Stimulated activated CD8-positive, alpha-beta memory T cell treated with anti-CD3 and anti-CD28 coated beads, Interleukin-2, amount 100 ng/mL, for 48 hours (primary cell): ENCODE results near the gene MS4A12.
"Not testable (repeated sequence)": the region's sequence is repeated elsewhere in the genome, so short reads cannot be mapped to it uniquely, and the experiment has no call there.

Experiments
- DNase-seq, 2 donors: peaks; one replicate each; pipeline ENCODE4 v3.0.0-alpha.2; 2020; ENCODE audit warnings: low read depth in 2 of 2

Gene MS4A12, protein sequence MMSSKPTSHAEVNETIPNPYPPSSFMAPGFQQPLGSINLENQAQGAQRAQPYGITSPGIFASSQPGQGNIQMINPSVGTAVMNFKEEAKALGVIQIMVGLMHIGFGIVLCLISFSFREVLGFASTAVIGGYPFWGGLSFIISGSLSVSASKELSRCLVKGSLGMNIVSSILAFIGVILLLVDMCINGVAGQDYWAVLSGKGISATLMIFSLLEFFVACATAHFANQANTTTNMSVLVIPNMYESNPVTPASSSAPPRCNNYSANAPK

DNA sequence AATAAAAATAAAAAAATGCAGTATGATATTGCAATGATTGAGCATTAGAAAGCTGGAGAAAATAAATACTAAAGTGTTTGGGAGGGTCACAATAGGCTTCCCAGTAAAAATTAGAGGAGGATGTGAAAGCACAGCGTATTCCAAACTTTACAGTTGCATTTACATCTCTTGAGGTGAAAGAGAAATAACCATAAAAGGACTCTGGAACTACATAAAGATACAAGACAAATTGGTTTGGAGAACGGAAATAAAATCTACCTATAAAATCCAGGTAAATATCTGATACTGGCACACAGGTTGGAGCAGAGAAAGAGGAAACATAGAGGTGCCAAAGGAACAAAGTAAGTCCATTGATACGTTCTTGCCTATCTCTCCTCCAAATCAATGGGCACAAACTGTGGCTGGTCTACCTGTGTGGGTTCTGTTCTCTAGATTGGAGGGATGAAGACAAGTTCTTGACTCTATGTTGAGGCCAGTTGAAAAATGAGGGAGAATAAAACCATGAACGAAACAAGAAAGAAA, at the start of gene MS4A12:
MS4A12 (plus strand) TSS at position 291 of the 522 bp plus-strand sequence. CDS start 4,541 bp downstream, outside the sequence.
- DNase-seq = no peak

DNA sequence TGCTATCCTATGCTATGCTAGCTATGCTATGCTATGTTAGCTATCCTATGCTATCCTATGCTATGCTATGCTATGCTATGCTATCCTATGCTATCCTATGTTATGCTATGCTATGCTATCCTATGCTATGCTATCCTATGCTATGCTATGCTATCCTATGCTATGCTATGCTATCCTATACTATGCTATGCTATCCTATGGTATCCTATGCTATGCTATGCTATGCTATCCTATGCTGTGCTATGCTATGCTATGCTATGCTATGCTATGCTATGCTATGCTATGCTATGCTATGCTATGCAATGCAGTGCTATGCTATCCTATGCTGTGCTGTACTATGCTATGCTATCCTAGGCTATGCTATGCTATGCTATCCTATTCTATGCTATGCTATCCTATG, 45.5 kb upstream of the MS4A12 start:
- no peak for DNase-seq

DNA sequence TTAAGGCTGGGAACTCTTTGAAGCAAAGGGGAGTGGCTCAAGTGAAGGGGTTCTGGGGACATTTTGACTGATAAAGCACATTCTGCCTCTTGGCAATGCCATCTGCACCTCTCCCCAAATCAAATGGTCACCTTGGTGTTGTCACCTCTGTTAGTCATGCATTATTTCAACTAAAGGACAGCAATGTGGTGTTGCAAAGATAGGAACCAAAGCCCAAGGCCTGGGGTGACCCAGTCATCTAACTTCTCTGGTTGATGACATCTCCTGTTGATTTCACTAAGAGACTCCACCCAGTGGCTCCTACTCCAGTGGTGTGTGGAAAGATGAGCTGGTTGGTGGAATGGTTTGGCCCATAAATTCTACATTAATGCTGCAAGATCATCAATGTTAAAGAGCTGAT, 44.7 kb upstream of the MS4A12 start:
- DNase-seq = no peak

DNA sequence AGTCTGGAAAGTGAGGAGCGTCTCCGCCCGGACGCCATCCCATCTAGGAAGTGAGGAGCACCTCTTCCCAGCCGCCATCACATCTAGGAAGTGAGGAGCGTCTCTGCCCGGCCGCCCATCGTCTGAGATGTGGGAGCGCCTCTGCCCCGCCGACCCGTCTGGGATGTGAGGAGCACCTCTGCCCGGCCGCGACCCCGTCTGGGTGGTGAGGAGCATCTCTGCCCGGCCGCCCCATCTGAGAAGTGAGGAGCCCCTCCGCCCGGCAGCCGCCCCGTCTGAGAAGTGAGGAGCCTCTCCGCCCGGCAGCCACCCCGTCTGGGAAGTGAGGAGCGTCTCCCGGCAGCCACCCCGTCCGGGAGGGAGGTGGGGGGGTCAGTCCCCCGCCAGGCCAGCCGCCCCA, 41.4 kb upstream of the MS4A12 start:
- DNase-seq = not testable (repeated sequence)

DNA sequence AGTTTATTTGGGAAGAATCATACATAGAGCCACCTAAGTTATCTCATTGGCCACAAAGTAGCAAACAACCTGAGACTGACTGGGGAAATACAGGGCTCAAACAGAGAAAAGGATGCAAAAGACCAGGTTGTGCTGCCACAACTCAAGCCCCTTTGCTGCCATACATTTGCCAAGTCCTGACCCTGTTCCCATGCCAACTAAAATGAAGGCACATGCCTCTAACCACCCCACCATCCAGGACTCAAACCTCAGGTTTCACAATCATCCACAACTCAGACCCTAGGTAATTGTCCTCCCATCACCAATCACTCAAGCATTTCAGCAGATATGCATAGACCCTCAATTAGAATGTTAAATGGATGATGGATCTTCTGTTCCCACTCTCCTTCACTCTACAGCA, 38.4 kb upstream of the MS4A12 start:
- no peak for DNase-seq

DNA sequence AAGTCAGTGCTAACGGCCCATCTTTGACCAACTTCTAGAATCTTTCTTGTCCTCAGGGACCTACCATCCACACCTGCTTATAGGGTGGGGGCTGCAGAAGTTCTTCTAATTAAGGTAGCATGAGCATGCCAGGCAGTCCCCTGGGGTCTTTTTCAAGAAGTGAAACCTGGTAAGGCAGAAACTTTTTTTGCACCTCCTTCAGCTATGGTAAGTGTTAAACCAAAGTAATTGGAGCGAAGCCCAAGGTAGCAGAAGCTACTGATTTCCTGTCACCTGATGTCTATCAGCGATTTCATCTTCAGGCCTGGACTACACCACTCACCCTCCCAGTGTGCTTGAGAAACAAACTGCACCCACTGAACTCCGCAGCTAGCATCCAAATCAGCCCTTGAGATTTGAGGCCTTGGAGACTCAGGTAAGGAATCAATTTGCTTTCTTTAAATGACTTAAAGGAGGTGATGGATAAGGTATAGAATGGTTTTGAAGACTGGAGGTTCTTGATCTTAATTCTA, 37.0 kb upstream of the MS4A12 start, which contains the start of gene MS4A1:
MS4A1 (plus strand) TSS at position 317 of the 512 bp plus-strand sequence. CDS start 6,528 bp downstream, outside the sequence.
- DNase-seq = no peak

DNA sequence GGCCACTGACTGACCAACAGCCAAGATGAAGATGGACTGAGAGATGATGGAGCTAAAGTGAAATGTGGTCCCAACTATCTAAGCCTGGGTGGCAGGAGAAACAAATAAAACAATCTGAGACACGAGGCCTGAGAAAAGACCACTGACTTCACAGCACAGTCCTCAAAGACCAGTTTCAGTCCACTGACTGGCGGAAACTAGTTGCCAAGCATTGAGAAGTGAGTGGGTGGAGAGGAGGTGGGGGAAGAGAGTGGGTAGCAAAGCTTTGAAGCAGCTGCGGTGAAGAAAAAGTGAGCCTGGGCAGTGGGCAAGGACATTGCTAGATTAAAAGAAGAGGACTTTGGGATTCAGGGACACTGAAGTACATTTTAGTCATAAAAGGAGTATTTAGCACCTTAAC, 35.0 kb upstream of the MS4A12 start:
- DNase-seq = no peak

DNA sequence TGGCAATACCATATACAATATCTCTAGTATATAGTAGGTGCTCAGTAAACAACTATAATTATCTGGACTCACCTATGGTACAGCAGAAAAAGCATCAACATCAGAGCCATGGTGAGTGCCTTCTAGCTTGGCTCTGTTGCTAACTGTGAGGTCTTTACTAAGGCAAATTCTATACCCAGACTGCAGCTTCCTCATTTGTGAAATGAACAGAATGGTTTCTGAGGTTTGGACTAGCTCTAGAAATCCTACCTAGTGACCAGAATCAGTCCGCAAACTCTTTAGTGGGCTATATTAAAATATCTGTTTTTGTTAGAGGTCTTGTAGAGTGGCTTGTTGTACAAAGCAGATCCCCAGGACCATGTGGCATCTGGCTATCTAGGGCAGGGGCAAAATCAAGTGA, 33.2 kb upstream of the MS4A12 start:
- DNase-seq = no peak

DNA sequence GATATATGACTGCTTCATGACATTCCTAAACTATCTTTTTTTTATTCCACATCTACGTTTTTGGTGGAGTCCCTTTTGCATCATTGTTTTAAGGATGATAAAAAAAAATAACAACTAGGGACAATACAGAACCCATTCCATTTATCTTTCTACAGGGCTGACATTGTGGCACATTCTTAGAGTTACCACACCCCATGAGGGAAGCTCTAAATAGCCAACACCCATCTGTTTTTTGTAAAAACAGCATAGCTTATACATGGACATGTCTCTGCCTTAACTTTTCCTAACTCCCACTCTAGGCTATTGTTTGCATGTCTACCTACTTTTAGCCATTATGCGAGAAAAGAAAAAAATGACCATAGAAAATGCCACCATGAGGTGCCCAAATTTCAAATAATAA, 23.7 kb upstream of the MS4A12 start:
- no peak for DNase-seq

DNA sequence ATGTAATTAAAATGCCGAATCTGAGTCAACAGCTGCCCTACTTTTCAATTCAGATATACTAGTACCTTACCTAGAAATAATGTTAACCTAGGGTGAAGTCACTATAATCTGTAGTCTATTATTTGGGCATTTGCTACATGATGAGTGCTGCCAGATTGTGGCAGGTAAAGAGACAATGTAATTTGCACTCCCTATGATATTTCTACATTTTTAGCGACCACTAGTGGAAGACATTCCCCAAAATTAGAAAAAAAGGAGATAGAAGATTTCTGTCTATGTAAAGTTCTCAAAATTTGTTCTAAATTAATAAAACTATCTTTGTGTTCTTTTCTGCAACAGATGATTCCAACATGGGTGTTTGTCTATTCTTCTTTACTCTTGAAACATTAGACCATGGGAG, 22.9 kb upstream of the MS4A12 start:
- DNase-seq = no peak

DNA sequence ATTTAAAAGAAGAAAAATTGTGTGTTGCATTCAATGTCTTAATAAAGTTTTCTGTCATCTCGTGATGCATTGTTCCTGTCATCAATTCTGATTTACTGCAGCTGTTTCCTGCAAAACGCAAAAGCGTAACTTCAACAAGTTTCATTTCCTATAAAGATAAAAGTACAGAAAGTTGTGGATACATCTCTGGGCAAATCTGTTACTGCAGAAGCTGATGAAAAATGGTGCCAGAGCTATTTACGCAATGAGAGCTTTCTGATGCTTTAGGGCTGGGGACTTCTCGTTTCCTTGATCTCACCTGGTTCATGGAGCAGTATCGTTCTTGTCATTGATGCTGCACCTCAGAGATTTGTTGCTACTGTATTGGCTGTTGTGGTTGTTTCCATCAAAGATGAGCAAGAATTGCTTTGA, 15.5 kb upstream of the MS4A12 start:
- DNase-seq = no peak

DNA sequence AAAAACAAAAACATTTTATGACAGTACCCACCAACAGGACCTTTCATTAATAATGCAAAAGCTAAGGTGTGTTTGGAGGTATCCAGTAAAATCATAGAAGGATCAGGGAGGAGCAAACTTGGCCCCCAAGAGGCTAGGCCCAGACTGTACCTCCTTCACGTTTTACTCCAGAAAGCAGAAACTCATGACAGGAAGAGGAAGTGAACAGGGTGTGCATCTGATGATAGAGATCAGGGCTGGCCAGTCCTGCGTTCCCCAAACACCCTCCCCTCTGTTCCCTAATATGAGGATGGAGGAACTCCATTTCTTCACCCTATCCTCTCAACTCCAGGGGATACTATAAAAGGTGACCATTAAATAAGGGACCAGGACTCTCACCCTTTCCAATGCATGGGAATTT, 10.2 kb upstream of the MS4A12 start:
- DNase-seq = no peak

DNA sequence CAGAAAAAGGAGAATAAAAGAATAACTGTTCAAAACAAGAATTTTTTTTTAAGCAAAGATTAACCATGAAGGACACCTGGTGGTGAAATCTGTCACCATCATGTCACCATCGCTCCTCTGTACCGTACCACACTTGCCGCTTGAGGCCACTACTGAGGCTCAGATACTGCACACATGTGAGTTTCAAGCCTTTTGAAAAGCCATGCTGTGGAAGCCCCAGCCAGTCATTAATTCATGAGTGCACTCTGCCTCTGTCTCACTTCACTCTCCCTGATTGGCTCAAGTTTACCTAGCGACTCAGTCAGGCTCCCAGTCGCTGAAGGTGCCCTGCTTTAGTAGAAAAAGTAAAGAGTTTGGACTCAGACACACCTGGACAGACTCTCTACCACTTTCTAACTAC, 6.6 kb upstream of the MS4A12 start:
- no peak for DNase-seq

DNA sequence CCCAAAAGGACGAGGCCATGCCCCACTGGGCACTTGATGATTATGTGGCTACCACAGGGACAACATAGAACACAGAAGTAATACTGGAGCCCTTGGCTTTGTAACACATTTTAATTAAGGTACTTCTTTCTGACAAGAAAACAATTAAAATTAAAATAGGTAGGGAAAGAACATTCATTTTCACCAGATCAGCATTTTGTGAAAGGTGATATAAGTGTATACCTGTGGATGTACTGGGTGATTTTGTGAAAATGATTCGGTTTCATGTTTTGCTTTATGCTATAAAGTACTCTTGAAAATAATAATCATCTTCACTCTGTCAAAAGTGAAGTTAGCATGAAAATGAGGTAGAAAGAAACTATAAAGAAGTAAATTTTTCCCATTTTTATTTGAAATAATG, 876 bp downstream of the MS4A12 start:
- DNase-seq = no peak

DNA sequence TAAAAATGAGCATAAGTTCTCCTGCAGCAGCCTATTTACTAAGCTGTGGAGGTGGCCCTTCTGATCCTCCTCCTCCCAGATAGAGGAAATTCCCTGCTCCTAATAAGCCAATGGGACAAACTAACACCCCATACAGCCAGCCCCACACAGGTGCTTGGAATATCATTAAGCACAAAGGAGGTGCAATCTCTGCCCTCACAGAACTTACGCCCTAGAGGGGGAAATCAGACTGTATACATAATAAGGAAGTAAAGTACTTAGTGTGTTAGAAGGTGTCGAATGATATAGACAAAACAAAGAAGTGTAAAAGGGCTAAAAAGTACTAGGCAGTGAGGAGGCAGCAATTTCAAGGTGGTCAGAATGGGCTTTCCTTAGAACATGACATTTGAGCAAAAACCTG, 5.8 kb downstream of the MS4A12 start:
- no peak for DNase-seq

DNA sequence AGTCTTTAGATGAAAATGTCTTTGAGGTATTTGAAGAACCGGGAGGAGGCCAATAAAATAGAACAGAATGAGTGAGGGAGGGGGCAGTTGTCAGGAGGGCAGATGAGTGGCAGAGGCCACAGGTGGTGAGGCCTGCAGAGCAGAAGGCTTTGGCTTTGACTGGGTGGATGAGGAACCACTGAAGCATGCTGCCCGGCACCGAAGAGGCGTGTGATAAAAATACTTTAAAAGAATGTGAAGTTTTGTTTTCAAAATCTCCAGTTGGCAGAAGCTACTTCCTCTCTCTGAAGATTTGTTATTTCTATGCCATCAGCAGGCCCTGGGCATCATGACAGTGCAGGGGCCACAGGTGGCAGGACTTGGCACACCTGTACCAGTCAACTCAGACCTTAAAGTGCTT, 6.3 kb downstream of the MS4A12 start:
- no peak for DNase-seq

DNA sequence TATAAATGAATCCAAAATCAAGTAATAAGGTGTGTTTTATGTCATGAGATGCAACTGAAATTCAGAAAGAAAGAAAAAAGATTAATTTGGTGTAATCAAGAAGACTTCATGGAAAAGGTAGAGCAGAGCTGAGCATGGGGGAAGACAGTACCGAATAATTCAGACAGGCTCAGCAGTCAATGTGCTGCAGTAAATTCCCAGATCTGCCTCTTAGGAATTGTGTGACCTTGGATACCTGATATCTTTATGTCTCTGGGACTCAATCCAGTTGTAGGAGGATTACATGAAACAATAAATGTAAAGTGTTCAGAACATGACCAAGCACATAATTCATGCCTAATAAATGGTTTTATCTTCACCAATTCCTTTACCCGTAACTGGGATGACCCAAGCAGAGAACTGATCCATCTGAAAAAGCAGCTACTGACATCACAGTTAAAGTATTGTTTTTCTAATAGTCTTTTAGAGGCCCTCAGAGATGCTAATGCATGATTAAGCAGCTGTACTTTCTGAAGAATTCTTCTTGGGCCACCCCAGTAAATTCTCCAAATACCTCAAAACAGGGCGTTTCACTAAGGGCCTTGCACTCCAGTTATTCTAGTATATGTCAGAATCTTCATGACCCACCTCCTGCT, 7.8 kb downstream of the MS4A12 start:
- DNase-seq = no peak

DNA sequence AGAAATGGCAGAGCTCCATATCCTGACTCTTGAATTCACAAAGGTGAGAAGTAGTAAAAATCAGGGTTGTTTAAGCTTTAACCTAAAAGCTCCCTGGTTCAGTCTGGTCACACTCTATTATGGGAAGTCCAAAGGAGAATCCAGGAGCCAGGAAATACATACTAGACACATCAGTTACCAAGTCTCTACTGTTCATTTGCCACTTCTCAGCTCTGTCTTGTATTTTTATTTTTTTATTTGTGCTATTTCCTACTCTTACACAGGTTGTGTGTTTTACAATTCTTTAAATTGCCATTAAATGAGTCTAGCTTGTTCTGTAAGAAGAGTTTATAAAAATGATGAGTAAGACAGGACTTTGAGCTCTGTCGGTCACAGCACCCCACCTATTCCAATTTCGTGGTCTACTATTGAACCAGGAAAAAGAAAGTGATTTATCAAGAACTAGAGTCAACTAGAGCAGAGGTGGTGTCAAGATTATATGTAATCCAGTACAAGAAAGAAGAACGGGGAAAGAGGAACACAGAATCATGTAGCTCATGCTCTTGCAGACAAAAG, 9.7 kb downstream of the MS4A12 start:
- DNase-seq = no peak

DNA sequence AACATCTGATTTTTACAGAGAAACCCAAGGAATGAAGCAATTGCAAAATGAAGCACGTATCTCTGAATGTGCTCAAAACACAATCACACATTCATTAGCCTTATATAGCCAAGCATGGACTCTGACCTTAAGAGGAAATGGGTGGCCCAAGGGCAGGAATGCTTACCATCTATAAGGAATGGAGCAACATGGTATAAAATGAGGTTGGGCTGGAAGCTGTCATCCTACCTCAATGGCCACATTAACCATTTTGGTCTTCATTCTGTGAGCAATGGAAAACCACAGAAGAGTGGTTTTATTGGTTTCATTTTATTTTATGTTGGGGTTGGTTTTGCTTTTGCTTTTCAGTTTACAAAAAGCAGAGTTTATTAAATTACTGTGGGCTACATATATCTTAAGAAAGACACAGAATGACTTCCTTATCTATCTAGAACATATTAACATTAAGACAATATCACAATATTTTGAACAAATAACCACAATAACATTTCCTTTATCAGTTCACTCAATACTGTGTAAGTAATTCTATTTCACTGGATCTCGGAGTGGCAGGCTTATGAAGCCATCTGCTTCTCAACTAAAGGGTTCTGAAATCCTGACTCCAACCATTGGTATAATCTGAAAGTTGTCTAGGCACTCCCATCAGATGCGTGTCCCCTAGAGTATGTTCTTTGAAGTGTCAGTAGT, 11.8 kb downstream of the MS4A12 start:
- no peak for DNase-seq

DNA sequence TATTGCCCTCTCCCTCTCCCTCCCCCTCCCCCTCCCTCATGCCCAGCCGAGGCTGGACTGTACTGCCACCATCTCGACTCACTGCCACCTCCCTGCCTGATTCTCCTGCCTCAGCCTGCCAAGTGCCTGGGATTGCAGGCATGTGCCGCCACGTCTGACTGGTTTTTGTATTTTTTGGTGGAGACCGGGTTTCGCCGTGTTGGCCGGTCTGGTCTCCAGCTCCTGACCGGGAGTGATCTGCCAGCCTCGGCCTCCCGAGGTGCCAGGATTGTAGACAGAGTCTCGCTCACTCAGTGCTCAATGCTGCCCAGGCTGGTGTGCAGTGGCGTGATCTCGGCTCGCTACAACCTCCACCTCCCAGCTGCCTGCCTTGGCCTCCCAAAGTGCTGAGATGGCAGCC, 17.0 kb downstream of the MS4A12 start:
- not testable (repeated sequence) for DNase-seq

DNA sequence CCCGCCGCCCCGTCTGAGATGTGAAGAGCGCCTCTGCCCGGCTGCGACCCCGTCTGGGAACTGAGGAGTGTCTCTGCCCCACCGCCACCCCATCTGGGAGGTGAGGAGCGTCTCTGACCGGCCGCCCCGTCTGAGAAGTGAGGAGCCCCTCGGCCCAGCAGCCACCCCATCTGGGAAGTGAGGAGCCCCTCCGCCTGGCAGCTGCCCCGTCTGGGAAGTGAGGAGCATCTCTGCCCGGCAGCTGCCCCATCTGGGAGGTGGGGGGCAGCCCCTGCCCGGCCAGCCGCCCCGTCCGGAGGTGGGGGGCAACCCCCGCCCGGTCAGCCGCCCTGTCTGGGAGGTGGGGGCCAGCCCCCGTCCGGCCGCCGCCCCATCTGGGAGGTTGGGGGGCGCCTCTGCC, 17.6 kb downstream of the MS4A12 start:
- not testable (repeated sequence) for DNase-seq

DNA sequence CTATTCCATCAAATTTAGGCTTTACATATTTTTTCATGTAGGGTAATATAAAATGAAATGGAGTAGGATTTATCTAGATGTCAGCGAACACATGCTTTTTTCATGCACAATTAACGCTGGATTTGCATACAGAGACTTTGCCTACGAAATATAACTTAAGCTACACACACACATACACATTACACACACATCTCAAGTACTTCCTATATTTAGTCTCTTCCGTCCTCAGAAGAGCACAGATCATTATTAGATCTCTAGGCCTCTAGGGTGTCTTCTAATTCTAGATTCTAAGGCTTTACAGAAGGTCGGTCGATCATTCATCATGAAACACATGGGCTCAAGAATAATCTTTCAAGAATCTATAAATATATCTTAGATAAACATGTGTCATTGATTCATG, 18.8 kb downstream of the MS4A12 start:
- no peak for DNase-seq
